C4-2B (cell line): Measurements from ENCODE around the gene JADE1.

Experiments
- H3K27ac ChIP-seq: fragments of 450-650 bp; 2 replicates; pipeline ENCODE4 v1.5.1; 2017
- CTCF ChIP-seq: fragments of 450-650 bp; conservative IDR thresholded peaks from 2 replicates; pipeline ENCODE4 v1.5.1; 2017; ENCODE audit warnings: mild to moderate bottlenecking
- ZFX ChIP-seq: fragments of 450-650 bp; IDR thresholded peaks from 2 replicates; pipeline ENCODE4 v1.6.1; 2017

JADE1 gene

GRCh38 chr4:128776794-128777216, 32.7 kb upstream of the JADE1 start:
- no peak overlapping the region for H3K27ac ChIP-seq
- TF ChIP-seq ZFX (no peak), CTCF (no peak)

- no peak overlapping the region for H3K27ac ChIP-seq
- TF ChIP-seq CTCF, result no peak
- TF ChIP-seq ZFX, result no peak
These were observed 28.8 kb upstream of the JADE1 start for GRCh38 chr4:128780688-128781087.

- TF ChIP-seq CTCF (peak; percentile 30), ZFX (no peak)
These were observed 27.3 kb upstream of the JADE1 start for GRCh38 chr4:128782076-128782715.

GRCh38 chr4:128782875-128783614, 26.5 kb upstream of the JADE1 start:
- H3K27ac ChIP-seq, result no peak overlapping the region
- no peak for TF ChIP-seq ZFX
- no peak for TF ChIP-seq CTCF

More at GRCh38 chr4:128782076-128782715, 27.3 kb upstream of the JADE1 start:
- H3K27ac ChIP-seq, result no peak overlapping the region

GRCh38 chr4:128787509-128788311, 21.8 kb upstream of the JADE1 start:
- H3K27ac ChIP-seq, result no peak overlapping the region
- TF ChIP-seq ZFX, result no peak
- TF ChIP-seq CTCF, result no peak

- TF ChIP-seq ZFX (no peak), CTCF (no peak)
- H3K27ac ChIP-seq, result no peak overlapping the region
These were observed 15.4 kb upstream of the JADE1 start for GRCh38 chr4:128793859-128794672.
